ENCODE data around the gene TANC1. TPM values are rescaled to one million over a fixed set of nuclear protein-coding genes. Genes with fewer than 3 reads are reported as not detected.

TANC1 gene
- total and polyA plus RNA-seq, 2 of the 4 experiments (the other 2 are of a cell fraction) = 10.2 to 12.9 TPM

DNA sequence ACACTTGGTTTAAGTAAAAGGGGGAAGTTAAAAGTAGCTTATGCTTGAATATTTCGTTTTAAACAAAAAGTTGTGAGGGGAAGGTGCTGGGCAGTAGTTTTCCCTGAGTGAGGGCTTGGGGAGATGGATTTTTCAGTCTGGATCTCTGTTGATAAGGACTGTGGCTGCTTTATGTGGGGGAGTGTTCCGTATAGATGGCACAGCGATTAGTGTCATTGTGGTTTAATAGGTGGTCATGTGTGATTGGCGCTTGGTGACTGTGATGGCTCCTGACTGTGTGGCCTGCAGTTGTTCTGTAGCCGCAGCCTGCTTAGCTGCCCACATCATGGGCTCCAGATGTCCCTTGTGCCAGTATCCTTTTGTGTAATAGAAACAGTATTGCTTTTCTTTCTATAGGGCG, 161.9 kb downstream of the TANC1 start:
- in situ Hi-C loops (cut with MboI; ENCODE audit: low sequenced_read_pairs) (no loop called here), intact Hi-C loops (cut with micrococcal nuclease) (loop anchor here (10.0 kb wide), 2 partner anchors 484 to 674 kb away; partner anchors contain the start of gene BAZ2B), dilution Hi-C loops (cut with HindIII; ENCODE audit: low sequenced_read_pairs, unreplicated experiment) (no loop called here)
- Histone ChIP-seq H3K18ac (ENCODE audit: low read depth, low read length) (peak overlapping the region; percentile 9; the same call in 1 of the 2 replicates), H4K91ac (ENCODE audit: insufficient read depth, low read depth, low read length) (peak overlapping the region; percentile 44; the same call in 1 of the 2 replicates), H3K56ac (ENCODE audit: extremely low read depth, insufficient read depth, low read length) (no peak overlapping the region), H3K27me3 (ENCODE audit: control insufficient read depth, insufficient read depth, low read length) (no peaks in the 10 kb centered on the region), H3K4me3 (ENCODE audit: insufficient read depth, low read depth, low read length) (no peak overlapping the region), H3K9me3 (ENCODE audit: control insufficient read depth, insufficient read depth, low read length) (no peaks in the 10 kb centered on the region), H2AFZ (replicated peaks; ENCODE audit: low read length, poor library complexity) (no peak overlapping the region), H2BK120ac (ENCODE audit: low read depth, low read length) (peak overlapping the region; percentile 4; the same call in 1 of the 2 replicates), H4K5ac (ENCODE audit: low read depth, low read length) (peak overlapping the region; percentile 30; the same call in 1 of the 2 replicates), H3K4me2 (ENCODE audit: low read depth, low read length) (no peak overlapping the region), H2AK9ac (replicated peaks; ENCODE audit: low read depth, low read length, poor library complexity) (no peak overlapping the region), H3K4ac (ENCODE audit: low read depth, low read length) (peak overlapping the region; percentile 52; the same call in 1 of the 2 replicates), H3K9me1 (ENCODE audit: insufficient read depth, low read length) (peaks cover 6% of the 10 kb centered on the region), H3K4me1 (ENCODE audit: control insufficient read depth, insufficient read depth, low read length) (peaks cover 24% of the 10 kb centered on the region), H3K14ac (replicated peaks; ENCODE audit: low read depth, low read length) (no peak overlapping the region; the same call in 1 of the 2 replicates), H3K36me3 (ENCODE audit: control insufficient read depth, insufficient read depth, low read length) (no peaks in the 10 kb centered on the region), H2BK5ac (ENCODE audit: low read depth, low read length, poor library complexity, severe bottlenecking) (no peak overlapping the region), H3K9ac (ENCODE audit: low read depth, low read length) (no peak overlapping the region), H2BK15ac (ENCODE audit: low read depth, low read length) (0 out of 3 replicates have a peak overlapping the region, but pooled peaks have one; percentile 49), H3K79me1 (ENCODE audit: low read depth in 1 of 2, low read length in 2 of 2) (peaks cover 10 to 49% of the 10 kb centered on the region in 2 experiments; a peak in 3 of 4 replicates), H4K8ac (ENCODE audit: low read depth in 2 of 2, low read length in 2 of 2) (peak overlapping the region in 1 of 2 experiments; percentile 48; a peak in 2 of 4 replicates), H3K23ac (ENCODE audit: low read depth, low read length) (peak overlapping the region; percentile 52; the same call in 1 of the 2 replicates), H2AK5ac (ENCODE audit: low read depth, low read length) (peak overlapping the region; percentile 54; the same call in 1 of the 2 replicates), H4K20me1 (ENCODE audit: insufficient read depth, low read length) (no peaks in the 10 kb centered on the region), H2BK20ac (ENCODE audit: low read depth, low read length) (peak overlapping the region; percentile 2; the same call in 1 of the 2 replicates), H3K27ac (ENCODE audit: insufficient read depth, low read length) (no peak overlapping the region)
- no peak for ATAC-seq (ENCODE audit: low read depth)
- DNase-seq = no peak
- ChIA-PET POLR2A (ENCODE audit: unreplicated experiment) (no interaction called here), CTCF (no interaction called here)
- TF ChIP-seq, protein P1, sequence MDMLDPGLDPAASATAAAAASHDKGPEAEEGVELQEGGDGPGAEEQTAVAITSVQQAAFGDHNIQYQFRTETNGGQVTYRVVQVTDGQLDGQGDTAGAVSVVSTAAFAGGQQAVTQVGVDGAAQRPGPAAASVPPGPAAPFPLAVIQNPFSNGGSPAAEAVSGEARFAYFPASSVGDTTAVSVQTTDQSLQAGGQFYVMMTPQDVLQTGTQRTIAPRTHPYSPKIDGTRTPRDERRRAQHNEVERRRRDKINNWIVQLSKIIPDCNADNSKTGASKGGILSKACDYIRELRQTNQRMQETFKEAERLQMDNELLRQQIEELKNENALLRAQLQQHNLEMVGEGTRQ (IDR thresholded peaks at IDR 0.05; ENCODE audit: low read depth, low read length) = no peak
- no peak for TF ChIP-seq MXI1 (IDR thresholded peaks at IDR 0.05; ENCODE audit: borderline replicate concordance, low read depth, low read length)
- TF ChIP-seq POLR2A (IDR thresholded peaks at IDR 0.05; ENCODE audit: low read depth, low read length) = no peak
- no peak for TF ChIP-seq RFX5 (IDR thresholded peaks at IDR 0.05; ENCODE audit: low read depth, low read length)
- no peak for TF ChIP-seq FOS (IDR thresholded peaks at IDR 0.05; ENCODE audit: low read depth, low read length)
- TF ChIP-seq RCOR1 (IDR thresholded peaks at IDR 0.05; ENCODE audit: insufficient replicate concordance, low read length) = no peak
- no peak for TF ChIP-seq BHLHE40 (IDR thresholded peaks at IDR 0.05; ENCODE audit: low read depth, low read length)
- no peak for TF ChIP-seq NFE2L2 (IDR thresholded peaks at IDR 0.05; ENCODE audit: low read depth, low read length)
- TF ChIP-seq MAFK (IDR thresholded peaks at IDR 0.05; ENCODE audit: low read depth, low read length) = no peak
- no peak for TF ChIP-seq RAD21 (IDR thresholded peaks at IDR 0.05; ENCODE audit: low read length)
- TF ChIP-seq MAZ (IDR thresholded peaks at IDR 0.05; ENCODE audit: borderline replicate concordance, low read depth, low read length) = no peak
- no peak for TF ChIP-seq CEBPB (IDR thresholded peaks at IDR 0.05; ENCODE audit: low read depth, low read length)
- TF ChIP-seq, protein P2, sequence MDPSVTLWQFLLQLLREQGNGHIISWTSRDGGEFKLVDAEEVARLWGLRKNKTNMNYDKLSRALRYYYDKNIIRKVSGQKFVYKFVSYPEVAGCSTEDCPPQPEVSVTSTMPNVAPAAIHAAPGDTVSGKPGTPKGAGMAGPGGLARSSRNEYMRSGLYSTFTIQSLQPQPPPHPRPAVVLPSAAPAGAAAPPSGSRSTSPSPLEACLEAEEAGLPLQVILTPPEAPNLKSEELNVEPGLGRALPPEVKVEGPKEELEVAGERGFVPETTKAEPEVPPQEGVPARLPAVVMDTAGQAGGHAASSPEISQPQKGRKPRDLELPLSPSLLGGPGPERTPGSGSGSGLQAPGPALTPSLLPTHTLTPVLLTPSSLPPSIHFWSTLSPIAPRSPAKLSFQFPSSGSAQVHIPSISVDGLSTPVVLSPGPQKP (IDR thresholded peaks at IDR 0.05; ENCODE audit: borderline replicate concordance, low read depth, low read length) = no peak
- TF ChIP-seq, protein P3, sequence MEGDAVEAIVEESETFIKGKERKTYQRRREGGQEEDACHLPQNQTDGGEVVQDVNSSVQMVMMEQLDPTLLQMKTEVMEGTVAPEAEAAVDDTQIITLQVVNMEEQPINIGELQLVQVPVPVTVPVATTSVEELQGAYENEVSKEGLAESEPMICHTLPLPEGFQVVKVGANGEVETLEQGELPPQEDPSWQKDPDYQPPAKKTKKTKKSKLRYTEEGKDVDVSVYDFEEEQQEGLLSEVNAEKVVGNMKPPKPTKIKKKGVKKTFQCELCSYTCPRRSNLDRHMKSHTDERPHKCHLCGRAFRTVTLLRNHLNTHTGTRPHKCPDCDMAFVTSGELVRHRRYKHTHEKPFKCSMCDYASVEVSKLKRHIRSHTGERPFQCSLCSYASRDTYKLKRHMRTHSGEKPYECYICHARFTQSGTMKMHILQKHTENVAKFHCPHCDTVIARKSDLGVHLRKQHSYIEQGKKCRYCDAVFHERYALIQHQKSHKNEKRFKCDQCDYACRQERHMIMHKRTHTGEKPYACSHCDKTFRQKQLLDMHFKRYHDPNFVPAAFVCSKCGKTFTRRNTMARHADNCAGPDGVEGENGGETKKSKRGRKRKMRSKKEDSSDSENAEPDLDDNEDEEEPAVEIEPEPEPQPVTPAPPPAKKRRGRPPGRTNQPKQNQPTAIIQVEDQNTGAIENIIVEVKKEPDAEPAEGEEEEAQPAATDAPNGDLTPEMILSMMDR (conservative IDR thresholded peaks at IDR 0.05; ENCODE audit: low read depth, low read length) = no peak
- TF ChIP-seq CHD1 (IDR thresholded peaks at IDR 0.05; ENCODE audit: low read depth, low read length) = no peak
- no TSS peak for BruUV-seq (replicated peaks)
- 100% methylated on average over 1 of the region's 6 CpGs; no CpG with 5 or more reads in 1 of the 2 experiments for WGBS, 2 experiments (ENCODE audit: extremely low coverage in 2 of 2, insufficient read length in 1 of 2)

Data from IMR-90 (cell line).